GM19043 (cell line): Measurements from ENCODE around the gene GRK2.
"Not testable (repeated sequence)": the region's sequence is repeated elsewhere in the genome, so short reads cannot be mapped to it uniquely, and the experiment has no call there.

Experiments used
- ATAC-seq: cut with Tn5 transposase; IDR thresholded peaks from one replicate; pipeline ENCODE4 v1.9.1; 2021; ENCODE audit warnings: low read depth; ENCODE audit not compliant: unreplicated experiment

Gene GRK2

GRCh38 chr11:67266449-67267187, at the start of gene GRK2:
Gene GRK2, plus strand, starts transcription at chr11:67266473. Its CDS starts 227 bp downstream, at chr11:67266700.
- no peak for ATAC-seq

GRCh38 chr11:67227726-67228125, 38.5 kb upstream of the GRK2 start:
- ATAC-seq: no peak

GRCh38 chr11:67230406-67230805, 35.9 kb upstream of the GRK2 start:
- no peak for ATAC-seq

GRCh38 chr11:67230886-67231285, 35.4 kb upstream of the GRK2 start:
- no peak for ATAC-seq

GRCh38 chr11:67233584-67234190, 32.6 kb upstream of the GRK2 start:
- no peak for ATAC-seq

- not testable (repeated sequence) for ATAC-seq
Observed at GRCh38 chr11:67234571-67234970, 31.7 kb upstream of the GRK2 start.

- ATAC-seq: no peak
Observed at GRCh38 chr11:67237574-67237973, 28.7 kb upstream of the GRK2 start.

- no peak for ATAC-seq
Observed at GRCh38 chr11:67238894-67239782, 27.1 kb upstream of the GRK2 start.

- ATAC-seq: peak; percentile 87
Observed at GRCh38 chr11:67239783-67240575, 26.3 kb upstream of the GRK2 start.

- ATAC-seq: no peak
Observed at GRCh38 chr11:67240576-67241389, 25.5 kb upstream of the GRK2 start.

- ATAC-seq: no peak
Observed at GRCh38 chr11:67242548-67242947, 23.7 kb upstream of the GRK2 start.

GRCh38 chr11:67243051-67243450, 23.2 kb upstream of the GRK2 start:
- ATAC-seq: no peak

- ATAC-seq: no peak
Observed at GRCh38 chr11:67245046-67245445, 21.2 kb upstream of the GRK2 start.

GRCh38 chr11:67247946-67248550, 18.2 kb upstream of the GRK2 start:
- no peak for ATAC-seq

- no peak for ATAC-seq
Observed at GRCh38 chr11:67248653-67249052, 17.6 kb upstream of the GRK2 start.

GRCh38 chr11:67250059-67251043, 15.9 kb upstream of the GRK2 start:
- ATAC-seq: no peak

GRCh38 chr11:67251841-67252240, 14.4 kb upstream of the GRK2 start:
- no peak for ATAC-seq

- ATAC-seq: no peak
Observed at GRCh38 chr11:67252831-67253239, 13.4 kb upstream of the GRK2 start.
